ENCODE measurements around the gene COL11A2. TPM values are rescaled to one million over a fixed set of nuclear protein-coding genes. Genes with fewer than 3 reads are reported as not detected.

The COL11A2 gene
- total RNA-seq, 2 experiments from 2014 or later, result 2.8 to 3.0 TPM

GRCh38 chr6:33166811-33167210, 25.5 kb downstream of the COL11A2 start:
- Mint-ChIP-seq H3K4me1 (ENCODE audit: low read depth) (peaks cover 2% of the 10 kb centered on the region), H3K27ac (no peak overlapping the region), H3K9me3 (no peaks in the 10 kb centered on the region), H3K4me3 (no peak overlapping the region), H3K27me3 (no peaks in the 10 kb centered on the region), H3K36me3 (ENCODE audit: low read depth) (no peaks in the 10 kb centered on the region)
- DNase-seq, result no peak
- ChIA-PET CTCF (interaction anchor here (0.9 kb wide), 1 partner anchor 182 kb away, joined by 3 read pairs; no protein-coding TSS in a partner anchor), POLR2A (interaction anchor here (0.6 kb wide), 1 partner anchor 1512 kb away, joined by 3 read pairs; no protein-coding TSS in a partner anchor)
- Histone ChIP-seq H3K36me3 (ENCODE audit: insufficient read depth, low read length) (no peaks in the 10 kb centered on the region), H3K4me3 (ENCODE audit: low read length) (no peak overlapping the region), H3K27ac (ENCODE audit: low read depth in 1 of 2, low read length in 2 of 2) (no peak overlapping the region), H3K27me3 (ENCODE audit: control insufficient read depth in 1 of 2, insufficient read depth in 2 of 2, low read length in 2 of 2) (no peaks in the 10 kb centered on the region), H3K4me1 (ENCODE audit: insufficient read depth, low read length) (peaks cover 6% of the 10 kb centered on the region), H3K9me3 (ENCODE audit: control insufficient read depth in 1 of 2, insufficient read depth in 1 of 2, low read length in 2 of 2) (no peaks in the 10 kb centered on the region)
- no peak for TF ChIP-seq CTCF (IDR thresholded peaks at IDR 0.05)
- intact Hi-C loops (cut with DNase I, micrococcal nuclease), result no loop called here
- no peak for ATAC-seq (ENCODE audit: poor library complexity)

GRCh38 chr6:33166363-33166762, 25.9 kb downstream of the COL11A2 start:
- Histone ChIP-seq H3K4me1 (ENCODE audit: insufficient read depth, low read length) (peaks cover 11% of the 10 kb centered on the region), H3K4me3 (ENCODE audit: low read length) (no peak overlapping the region), H3K27ac (ENCODE audit: low read depth in 1 of 2, low read length in 2 of 2) (no peak overlapping the region), H3K27me3 (ENCODE audit: control insufficient read depth in 1 of 2, insufficient read depth in 2 of 2, low read length in 2 of 2) (no peaks in the 10 kb centered on the region), H3K9me3 (ENCODE audit: control insufficient read depth in 1 of 2, insufficient read depth in 1 of 2, low read length in 2 of 2) (no peaks in the 10 kb centered on the region), H3K36me3 (ENCODE audit: insufficient read depth, low read length) (no peaks in the 10 kb centered on the region)
- no peaks in the 10 kb centered on the region for H3K36me3 Mint-ChIP-seq (ENCODE audit: low read depth)
- POLR2A ChIA-PET, result no interaction called here
- intact Hi-C loops (cut with DNase I, micrococcal nuclease), result no loop called here
- H3K27me3 Mint-ChIP-seq, result no peaks in the 10 kb centered on the region
- CTCF ChIA-PET, result no interaction called here
- no peak overlapping the region for H3K27ac Mint-ChIP-seq
- H3K4me3 Mint-ChIP-seq, result no peak overlapping the region
- ATAC-seq (ENCODE audit: poor library complexity), result no peak
- TF ChIP-seq CTCF (IDR thresholded peaks at IDR 0.05), result no peak
- no peaks in the 10 kb centered on the region for H3K9me3 Mint-ChIP-seq
- no peak for DNase-seq
- H3K4me1 Mint-ChIP-seq (ENCODE audit: low read depth), result peaks cover 7% of the 10 kb centered on the region

- no peaks in the 10 kb centered on the region for H3K27me3 Mint-ChIP-seq
- H3K36me3 ChIP-seq (ENCODE audit: insufficient read depth, low read length), result no peaks in the 10 kb centered on the region
- H3K4me3 ChIP-seq (ENCODE audit: low read length), result no peak overlapping the region
- intact Hi-C loops (cut with DNase I, micrococcal nuclease), result no loop called here
- peaks cover 16% of the 10 kb centered on the region for H3K4me1 ChIP-seq (ENCODE audit: insufficient read depth, low read length)
- DNase-seq (no peak), ATAC-seq (ENCODE audit: poor library complexity) (no peak)
- no peak for TF ChIP-seq CTCF (IDR thresholded peaks at IDR 0.05)
- H3K27ac ChIP-seq (ENCODE audit: low read depth in 1 of 2, low read length in 2 of 2), result no peak overlapping the region
- H3K27ac Mint-ChIP-seq, result no peak overlapping the region
- peaks cover 10% of the 10 kb centered on the region for H3K4me1 Mint-ChIP-seq (ENCODE audit: low read depth)
- H3K27me3 ChIP-seq (ENCODE audit: control insufficient read depth in 1 of 2, insufficient read depth in 2 of 2, low read length in 2 of 2), result no peaks in the 10 kb centered on the region
- CTCF ChIA-PET, result no interaction called here
- H3K36me3 Mint-ChIP-seq (ENCODE audit: low read depth), result no peaks in the 10 kb centered on the region
- POLR2A ChIA-PET, result no interaction called here
- H3K4me3 Mint-ChIP-seq, result no peak overlapping the region
- no peaks in the 10 kb centered on the region for H3K9me3 ChIP-seq (ENCODE audit: control insufficient read depth in 1 of 2, insufficient read depth in 1 of 2, low read length in 2 of 2)
- no peaks in the 10 kb centered on the region for H3K9me3 Mint-ChIP-seq
Observed at GRCh38 chr6:33165581-33166258, 26.5 kb downstream of the COL11A2 start.

Measured in CD4-positive, alpha-beta T cell (primary cell).